LNCaP clone FGC (cell line): Measurements from ENCODE around the gene MAGI1.

ENCODE experiments used
- DNase-seq: peaks from one replicate; pipeline ENCODE4 v3.0.0-alpha.2; 2011; ENCODE audit warnings: low read depth
- H3K4me3 ChIP-seq: 2 replicates; pipeline ENCODE4 v1.5.1; 2011; ENCODE audit warnings: mild to moderate bottlenecking, low read depth, low read length, control low read depth
- TF ChIP-seq, protein P1 (sequence below): IDR thresholded peaks from 2 replicates; pipeline ENCODE4 v1.5.1; 2012; ENCODE audit warnings: mild to moderate bottlenecking; ENCODE audit not compliant: control insufficient read depth, insufficient read depth; ENCODE audit errors: extremely low read depth

MAGI1 gene

DNA sequence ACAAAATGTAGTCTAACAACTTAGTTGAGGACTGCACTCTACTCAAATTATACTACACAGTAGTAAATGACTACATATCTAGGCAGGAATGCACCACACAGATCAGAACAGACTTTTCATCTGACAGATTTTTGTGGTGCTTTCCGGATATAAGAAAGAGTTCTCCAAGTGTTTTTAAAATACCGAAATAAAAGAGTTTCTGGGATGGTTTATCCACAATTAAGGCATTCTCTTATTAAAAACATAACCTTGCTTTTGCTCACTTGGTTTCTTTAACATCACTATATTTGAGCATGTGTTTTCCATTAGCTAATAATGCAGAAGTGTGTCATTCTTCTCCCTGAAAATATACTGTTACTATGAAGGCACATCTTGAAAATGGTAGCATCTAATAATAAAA, 132.9 kb downstream of the MAGI1 start:
- H3K4me3 ChIP-seq: no peak overlapping the region
- TF ChIP-seq, protein P1, sequence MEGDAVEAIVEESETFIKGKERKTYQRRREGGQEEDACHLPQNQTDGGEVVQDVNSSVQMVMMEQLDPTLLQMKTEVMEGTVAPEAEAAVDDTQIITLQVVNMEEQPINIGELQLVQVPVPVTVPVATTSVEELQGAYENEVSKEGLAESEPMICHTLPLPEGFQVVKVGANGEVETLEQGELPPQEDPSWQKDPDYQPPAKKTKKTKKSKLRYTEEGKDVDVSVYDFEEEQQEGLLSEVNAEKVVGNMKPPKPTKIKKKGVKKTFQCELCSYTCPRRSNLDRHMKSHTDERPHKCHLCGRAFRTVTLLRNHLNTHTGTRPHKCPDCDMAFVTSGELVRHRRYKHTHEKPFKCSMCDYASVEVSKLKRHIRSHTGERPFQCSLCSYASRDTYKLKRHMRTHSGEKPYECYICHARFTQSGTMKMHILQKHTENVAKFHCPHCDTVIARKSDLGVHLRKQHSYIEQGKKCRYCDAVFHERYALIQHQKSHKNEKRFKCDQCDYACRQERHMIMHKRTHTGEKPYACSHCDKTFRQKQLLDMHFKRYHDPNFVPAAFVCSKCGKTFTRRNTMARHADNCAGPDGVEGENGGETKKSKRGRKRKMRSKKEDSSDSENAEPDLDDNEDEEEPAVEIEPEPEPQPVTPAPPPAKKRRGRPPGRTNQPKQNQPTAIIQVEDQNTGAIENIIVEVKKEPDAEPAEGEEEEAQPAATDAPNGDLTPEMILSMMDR: no peak
- no peak for DNase-seq

DNA sequence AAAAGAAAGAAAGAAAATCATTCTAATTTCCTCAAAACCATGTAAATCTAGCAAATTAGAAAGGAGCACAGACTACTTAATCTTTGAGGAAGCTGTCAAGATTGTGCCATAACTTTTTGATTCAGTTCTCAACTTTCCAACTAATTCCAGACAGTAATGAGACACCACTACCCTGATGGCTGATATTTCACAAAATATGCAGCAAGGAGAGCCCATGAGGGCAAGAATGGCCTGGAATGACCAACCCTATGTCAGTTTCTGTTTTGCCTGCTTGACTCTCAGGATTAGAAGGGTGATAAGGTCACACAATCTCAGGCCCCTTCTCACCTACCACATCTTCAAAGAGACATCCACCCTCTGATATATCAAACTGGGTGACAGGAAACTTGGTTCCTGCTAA, 134.7 kb downstream of the MAGI1 start:
- DNase-seq: no peak
- TF ChIP-seq, protein P1: no peak
- no peak overlapping the region for H3K4me3 ChIP-seq

DNA sequence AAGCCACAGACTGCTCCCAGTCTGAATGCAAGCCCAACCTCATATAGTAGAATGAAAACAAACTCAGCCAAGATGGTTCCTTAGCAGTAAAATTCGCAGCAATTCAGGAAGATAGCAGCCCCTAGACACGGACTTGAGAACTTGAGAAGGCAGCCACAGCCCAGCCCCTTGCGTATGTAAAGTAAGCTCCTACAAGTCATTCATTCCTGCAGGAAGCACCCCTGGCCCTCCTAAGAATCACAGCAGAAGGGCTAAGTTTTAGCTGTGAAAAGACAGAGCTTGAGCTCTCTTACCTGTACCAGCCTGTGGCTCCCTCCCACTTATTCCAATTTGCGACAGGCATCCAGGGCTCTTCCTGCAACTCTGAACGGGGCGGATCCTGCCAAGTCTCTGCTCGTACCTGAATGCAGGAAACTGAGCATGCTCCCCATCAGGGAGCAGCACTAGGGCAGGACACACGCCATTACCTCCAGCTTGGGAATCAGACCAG, 136.4 kb downstream of the MAGI1 start:
- TF ChIP-seq, protein P1: no peak
- peak overlapping the region; percentile 40 for H3K4me3 ChIP-seq
- peak; percentile 67 for DNase-seq

DNA sequence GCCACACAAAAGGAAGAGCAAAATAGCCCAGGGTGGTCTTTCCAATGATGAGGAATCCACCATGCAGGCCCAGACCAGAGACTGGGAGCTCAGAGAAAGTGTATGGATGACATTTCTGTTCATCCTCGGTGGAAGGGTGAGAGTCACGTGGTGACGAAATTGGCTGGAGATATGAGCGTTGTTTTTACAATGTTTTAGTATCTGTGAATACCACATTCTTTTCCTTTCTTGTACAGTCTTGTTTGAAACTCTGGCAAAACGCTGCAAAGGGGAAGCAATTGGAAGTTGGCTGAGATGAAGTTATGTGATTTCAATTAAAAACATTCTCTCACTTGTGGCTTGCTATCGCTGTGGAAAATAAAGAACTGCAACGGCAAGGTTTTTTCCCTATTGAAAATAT, 137.5 kb downstream of the MAGI1 start:
- no peak overlapping the region for H3K4me3 ChIP-seq
- TF ChIP-seq, protein P1: no peak
- DNase-seq: no peak

DNA sequence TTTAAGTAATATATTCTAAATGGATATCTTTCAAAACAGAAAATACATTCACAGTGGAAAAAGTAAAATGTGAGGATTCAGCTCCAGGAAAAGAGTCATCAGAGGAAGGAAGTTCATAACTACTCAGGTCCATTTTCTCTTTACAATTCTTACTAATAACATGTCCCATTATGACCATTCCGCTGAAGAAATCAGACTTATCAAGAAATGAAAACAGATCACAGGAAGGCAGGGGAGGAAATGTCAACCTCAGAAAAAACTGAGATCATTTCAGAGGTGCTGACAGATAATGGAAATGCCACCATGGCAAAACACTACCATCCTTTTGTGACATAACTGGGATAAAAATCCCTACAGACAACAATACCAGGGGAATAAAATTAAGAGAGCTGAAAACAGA, 139.5 kb downstream of the MAGI1 start:
- TF ChIP-seq, protein P1: no peak
- H3K4me3 ChIP-seq: no peak overlapping the region

DNA sequence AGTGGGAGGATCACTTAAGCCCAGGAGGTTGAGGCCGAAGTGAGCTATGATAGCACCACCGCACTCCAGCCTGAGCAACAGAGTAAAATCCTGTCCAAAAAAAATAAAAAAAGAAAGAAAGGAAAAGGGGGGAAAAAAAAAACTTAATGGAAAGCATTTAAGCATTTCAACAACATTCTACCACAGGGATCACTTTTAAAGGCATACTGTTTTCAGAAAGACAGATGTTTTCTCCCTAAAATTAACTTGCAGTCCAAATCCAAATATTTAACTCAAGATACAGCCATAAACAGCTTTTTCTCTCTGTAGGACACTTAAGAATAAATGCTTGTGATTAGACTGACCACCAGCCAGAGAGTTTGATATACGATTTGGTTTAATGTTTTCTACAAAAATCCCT, 141.0 kb downstream of the MAGI1 start:
- DNase-seq: no peak
- TF ChIP-seq, protein P1: no peak

More for the DNA sequence above, 139.5 kb downstream of the MAGI1 start:
- no peak for DNase-seq

DNA sequence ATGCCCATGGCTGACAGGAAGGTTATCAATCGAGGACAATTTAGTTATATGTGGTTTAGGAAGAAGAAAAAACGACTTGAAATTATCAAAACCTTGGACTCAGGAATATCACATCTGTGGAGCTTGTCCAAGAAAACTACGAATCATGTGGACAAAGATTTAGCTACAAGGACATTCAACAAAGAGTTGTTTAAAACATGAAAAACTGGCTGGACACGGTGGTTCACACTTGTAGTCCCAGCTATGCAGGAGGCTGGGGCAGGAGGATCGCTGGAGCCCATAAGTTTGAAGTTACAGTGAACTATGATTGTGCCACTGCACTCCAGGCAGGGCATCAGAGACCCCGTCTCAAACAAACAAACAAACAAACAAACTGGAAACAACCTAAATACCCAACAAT, 142.4 kb downstream of the MAGI1 start:
- H3K4me3 ChIP-seq: no peak overlapping the region
- TF ChIP-seq, protein P1: no peak
- no peak for DNase-seq

More for the DNA sequence above, 141.0 kb downstream of the MAGI1 start:
- H3K4me3 ChIP-seq: no peak overlapping the region
